Measurements from ENCODE around the gene CCT8L2.
"Not testable (repeated sequence)": the region's sequence is repeated elsewhere in the genome, so short reads cannot be mapped to it uniquely, and the experiment has no call there.

DNA sequence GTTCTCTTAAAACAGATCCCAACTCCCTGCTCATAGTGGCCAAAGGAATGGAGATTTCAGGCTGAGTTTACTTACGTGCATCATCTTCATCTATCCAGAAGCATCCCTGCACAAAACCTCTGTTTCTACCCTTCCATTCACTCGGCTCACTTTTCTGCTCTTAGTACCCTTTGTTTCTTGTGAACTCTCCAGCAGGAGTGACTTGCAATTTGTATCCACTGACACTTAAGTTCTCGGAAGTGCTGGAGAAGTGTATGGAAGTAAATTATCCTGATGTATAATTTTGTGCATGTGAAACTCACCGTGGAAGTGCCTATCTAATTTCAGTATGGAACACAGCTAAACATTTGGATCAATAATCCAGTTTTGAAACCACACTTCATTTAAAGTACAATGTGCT is 7.0 kb upstream of the CCT8L2 start:
- TF ChIP-seq, protein P1, sequence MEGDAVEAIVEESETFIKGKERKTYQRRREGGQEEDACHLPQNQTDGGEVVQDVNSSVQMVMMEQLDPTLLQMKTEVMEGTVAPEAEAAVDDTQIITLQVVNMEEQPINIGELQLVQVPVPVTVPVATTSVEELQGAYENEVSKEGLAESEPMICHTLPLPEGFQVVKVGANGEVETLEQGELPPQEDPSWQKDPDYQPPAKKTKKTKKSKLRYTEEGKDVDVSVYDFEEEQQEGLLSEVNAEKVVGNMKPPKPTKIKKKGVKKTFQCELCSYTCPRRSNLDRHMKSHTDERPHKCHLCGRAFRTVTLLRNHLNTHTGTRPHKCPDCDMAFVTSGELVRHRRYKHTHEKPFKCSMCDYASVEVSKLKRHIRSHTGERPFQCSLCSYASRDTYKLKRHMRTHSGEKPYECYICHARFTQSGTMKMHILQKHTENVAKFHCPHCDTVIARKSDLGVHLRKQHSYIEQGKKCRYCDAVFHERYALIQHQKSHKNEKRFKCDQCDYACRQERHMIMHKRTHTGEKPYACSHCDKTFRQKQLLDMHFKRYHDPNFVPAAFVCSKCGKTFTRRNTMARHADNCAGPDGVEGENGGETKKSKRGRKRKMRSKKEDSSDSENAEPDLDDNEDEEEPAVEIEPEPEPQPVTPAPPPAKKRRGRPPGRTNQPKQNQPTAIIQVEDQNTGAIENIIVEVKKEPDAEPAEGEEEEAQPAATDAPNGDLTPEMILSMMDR (IDR thresholded peaks at IDR 0.05) = not testable (repeated sequence)
- TF ChIP-seq EP300 (IDR thresholded peaks at IDR 0.05); POLR2A (IDR thresholded peaks at IDR 0.05; ENCODE audit: low read depth): not testable (repeated sequence)

All from esophagus muscularis mucosa (tissue), 4 donors.